Kidney epithelial cell (primary cell): ENCODE data around the gene CMKLR1. TPM values are rescaled to one million over a fixed set of nuclear protein-coding genes. Genes with fewer than 3 reads are reported as not detected.

Experiments
- DNase-seq: peaks from one replicate; pipeline ENCODE4 v3.0.0-alpha.2; 2010; ENCODE audit warnings: low read depth
- H3K27me3 ChIP-seq: 2 replicates; pipeline ENCODE4 v1.6.0; 2011; ENCODE audit warnings: low read length; ENCODE audit not compliant: control insufficient read depth, insufficient read depth
- H3K36me3 ChIP-seq: 2 replicates; pipeline ENCODE4 v1.5.1; 2011; ENCODE audit warnings: low read length; ENCODE audit not compliant: control insufficient read depth, insufficient read depth
- H3K4me3 ChIP-seq: 2 replicates; pipeline ENCODE4 v1.5.1; 2011; ENCODE audit warnings: low read depth, mild to moderate bottlenecking, control low read depth, low read length
- CTCF ChIP-seq: IDR thresholded peaks from 2 replicates; pipeline ENCODE4 v1.5.1; 2011; ENCODE audit warnings: mild to moderate bottlenecking, moderate library complexity, low read length, control low read depth, inconsistent platforms; ENCODE audit not compliant: insufficient read depth, poor library complexity, severe bottlenecking
- total RNA-seq: library from RNA; depleted of rRNA; stranded (reverse); fragments of >200 nt; gene quantifications from 2 replicates; pipeline ENCODE4 v1.2.3, GENCODE V29; 2015

Gene CMKLR1
- total RNA-seq, 1 donor from 2014 or later, result 1.4 TPM

GRCh38 chr12:108282676-108283075, 56.4 kb downstream of the CMKLR1 start:
- no peaks in the 10 kb centered on the region for H3K27me3 ChIP-seq

DNA sequence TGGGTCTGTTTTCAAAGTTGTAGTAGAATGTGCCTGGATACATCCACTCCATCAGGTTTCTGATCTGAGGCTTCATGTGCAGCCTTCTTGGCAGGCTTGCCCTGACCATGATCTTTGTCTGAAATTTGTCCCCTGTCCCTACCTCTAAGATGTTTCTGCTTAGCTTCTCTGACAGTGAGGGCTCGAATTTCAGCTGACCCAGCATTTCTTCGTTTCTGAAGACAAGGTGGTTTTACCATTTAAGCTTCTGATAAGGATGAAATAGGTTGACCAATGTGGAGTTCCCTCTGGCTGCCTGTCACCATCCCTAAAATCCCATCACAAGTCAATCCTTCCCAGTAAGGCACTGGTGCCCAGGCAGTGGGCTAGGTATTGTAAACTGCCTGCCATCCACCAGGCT, 57.0 kb downstream of the CMKLR1 start:
- DNase-seq, result no peak
- no peaks in the 10 kb centered on the region for H3K27me3 ChIP-seq
- H3K36me3 ChIP-seq, result no peaks in the 10 kb centered on the region
- no peak for TF ChIP-seq CTCF
- no peak overlapping the region for H3K4me3 ChIP-seq

More at GRCh38 chr12:108282676-108283075, 56.4 kb downstream of the CMKLR1 start:
- TF ChIP-seq CTCF, result no peak
- H3K4me3 ChIP-seq, result no peak overlapping the region
- H3K36me3 ChIP-seq, result no peaks in the 10 kb centered on the region
- DNase-seq, result no peak

DNA sequence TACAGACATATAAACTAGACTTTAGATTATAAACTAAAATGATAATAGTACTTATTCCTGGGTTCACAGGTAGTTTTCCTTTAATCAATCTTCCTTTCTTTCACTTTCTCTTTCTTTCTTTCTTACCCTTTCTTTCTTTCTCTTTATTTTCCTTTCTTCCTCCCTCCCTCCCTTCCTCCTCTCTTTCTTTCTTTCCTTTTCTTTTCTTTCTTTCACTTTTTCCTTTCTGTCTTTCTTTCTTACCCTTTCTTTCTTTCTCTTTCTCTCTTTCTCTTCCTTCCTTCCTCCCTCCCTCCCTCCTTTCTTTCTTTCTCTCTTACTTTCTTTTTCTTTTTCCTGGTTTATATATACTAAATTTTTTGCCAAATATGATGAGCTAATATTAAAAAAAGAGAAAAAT, 61.5 kb downstream of the CMKLR1 start:
- no peaks in the 10 kb centered on the region for H3K27me3 ChIP-seq
- no peak for DNase-seq
- H3K36me3 ChIP-seq, result no peaks in the 10 kb centered on the region
- no peak overlapping the region for H3K4me3 ChIP-seq
- TF ChIP-seq CTCF, result no peak

DNA sequence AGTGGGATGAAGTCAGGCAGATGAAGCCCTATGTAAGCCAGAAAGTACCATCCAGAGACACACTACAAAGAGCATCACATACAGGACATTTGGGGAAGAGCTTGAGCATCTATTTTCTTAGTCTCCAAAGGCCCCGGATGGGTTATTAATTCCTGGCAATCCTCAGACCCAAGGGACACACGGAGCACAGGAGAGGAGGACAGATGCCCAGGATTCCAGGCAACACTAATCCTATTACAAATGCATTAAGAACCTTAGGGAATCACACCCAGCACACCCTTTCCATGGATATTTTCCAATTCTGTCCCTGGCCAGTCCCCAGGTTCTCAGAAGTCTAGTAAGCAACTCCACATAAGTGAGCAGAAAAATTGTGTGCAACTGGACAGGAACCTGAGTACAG, 65.9 kb downstream of the CMKLR1 start:
- no peak overlapping the region for H3K4me3 ChIP-seq
- no peaks in the 10 kb centered on the region for H3K36me3 ChIP-seq
- H3K27me3 ChIP-seq, result no peaks in the 10 kb centered on the region
- no peak for TF ChIP-seq CTCF
- DNase-seq, result no peak

DNA sequence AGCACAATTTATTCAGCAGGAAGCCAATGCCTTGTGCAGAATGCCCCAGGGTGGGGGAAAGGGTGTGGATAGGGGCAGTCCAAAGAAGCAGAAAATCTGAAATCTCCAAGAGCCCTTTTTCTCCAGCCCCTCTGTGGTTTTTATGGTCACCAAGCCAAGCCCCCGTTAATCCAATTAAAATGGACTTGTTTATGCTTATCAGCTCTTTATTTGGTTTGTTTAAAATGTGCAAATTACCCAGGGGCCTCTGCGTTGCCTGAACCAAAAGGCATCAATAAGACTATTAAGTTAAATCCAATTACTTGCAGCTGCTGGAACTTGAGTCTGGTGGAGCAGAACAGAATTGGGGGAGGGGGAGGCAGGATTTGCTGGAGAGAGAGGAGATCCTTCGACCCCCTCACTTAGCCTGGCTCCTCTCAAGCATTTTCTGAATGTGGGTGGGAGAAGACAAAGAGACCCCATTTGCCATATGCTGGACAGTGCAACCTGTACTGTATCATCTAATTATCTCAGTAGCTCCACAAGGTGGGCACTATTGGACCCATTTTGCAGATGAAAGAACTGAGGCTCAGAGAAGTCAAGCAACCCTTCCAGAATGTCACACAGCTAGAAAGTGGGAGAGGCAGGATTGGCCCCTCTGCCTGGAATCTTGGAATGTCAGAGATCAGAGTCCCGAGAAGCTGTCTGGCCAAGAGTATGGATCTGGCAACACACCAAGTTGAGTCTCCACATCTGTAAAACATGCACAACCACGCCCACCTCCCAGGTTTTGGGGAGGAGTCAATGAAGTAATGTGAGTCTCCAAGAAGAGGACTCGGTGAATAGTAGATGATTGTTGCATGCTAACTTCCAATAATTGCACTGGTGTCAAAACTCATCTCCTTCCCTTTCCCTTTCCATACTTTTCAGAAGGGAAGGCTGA, 66.9 kb downstream of the CMKLR1 start:
- no peak for DNase-seq
- Histone ChIP-seq H3K36me3 (no peaks in the 10 kb centered on the region), H3K27me3 (no peaks in the 10 kb centered on the region), H3K4me3 (no peak overlapping the region)
- TF ChIP-seq CTCF, result no peak

DNA sequence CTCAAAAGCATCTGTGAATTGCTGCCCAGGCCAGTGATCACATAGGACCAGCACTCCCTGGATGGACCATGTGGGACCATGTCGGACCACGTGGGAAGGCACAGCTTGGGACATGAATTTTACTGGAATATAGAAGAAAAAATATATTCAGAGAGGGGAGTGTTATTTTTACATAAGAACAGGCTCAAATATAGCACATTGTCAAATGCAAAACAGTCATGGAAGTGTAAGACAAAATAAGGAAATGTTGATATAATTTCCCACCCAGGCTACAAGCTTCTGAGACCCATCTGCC, 68.3 kb downstream of the CMKLR1 start:
- no peak for TF ChIP-seq CTCF
- H3K27me3 ChIP-seq, result no peaks in the 10 kb centered on the region
- no peak for DNase-seq
- H3K36me3 ChIP-seq, result no peaks in the 10 kb centered on the region
- H3K4me3 ChIP-seq, result no peak overlapping the region
